HepG2 (cell line): Measurements from ENCODE around the gene MAPK12. TPM values are rescaled to one million over a fixed set of nuclear protein-coding genes. Genes with fewer than 3 reads are reported as not detected.
A peak's percentile ranks its signal among the peaks of the same experiment; 100 is the strongest.

ENCODE experiments used
- ATAC-seq: fragments of 200-7000 bp; cut with Tn5 transposase; 3 replicates; pipeline ENCODE4 v1.9.1; 2020; ENCODE audit warnings: mild to moderate bottlenecking, moderate library complexity
- Bru-seq: library from RNA; stranded (reverse); fragments of 400-500 nt; gene quantifications from one replicate; lab custom pipeline; 2021; lab: Mats Ljungman, UMichigan
- BruChase-seq, 2 experiments: library from RNA; stranded (reverse); fragments of 400-500 nt; gene quantifications; one replicate each; lab custom pipeline; 2021; lab: Mats Ljungman, UMichigan
- BruUV-seq: library from RNA; stranded (reverse); fragments of 400-500 nt; replicated peaks from 2 replicates; lab custom pipeline; 2021; lab: Mats Ljungman, UMichigan
- CTCF ChIA-PET: fragments of 300-600 bp; formaldehyde crosslinking; extraction: SDS; loops from one replicate; lab custom pipeline; 2021; ENCODE audit warnings: low total read pairs, inconsistent platforms, low intra/inter-chr PET ratio; lab: Yijun Ruan, JAX
- POLR2A ChIA-PET: fragments of 350-600 bp; sonication (Branson Sonifier 250); formaldehyde crosslinking; loops from one replicate; lab custom pipeline; 2020; ENCODE audit warnings: antibody characterized with exemption, inconsistent platforms; lab: Yijun Ruan, JAX
- DNase-seq: peaks from one replicate; pipeline ENCODE4 v3.0.0-alpha.2; 2015; ENCODE audit warnings: low spot score
- FAIRE-seq: peaks from 3 replicates; lab custom pipeline; 2011; peaks lifted over from hg19 to GRCh38; lab: Jason Lieb, UNC
- H2AFZ ChIP-seq: one replicate; pipeline ENCODE4 v1.6.1; 2011; ENCODE audit warnings: low read length, inconsistent platforms
- H3K27ac ChIP-seq: fragments of 300-600 bp; 3 replicates; pipeline ENCODE4 v1.8.0; 2011; ENCODE audit warnings: mixed run types, mild to moderate bottlenecking, mixed read lengths, low read length, inconsistent platforms; ENCODE audit not compliant: insufficient read depth; ENCODE audit errors: extremely low read length
- H3K27me3 ChIP-seq, 2 experiments: fragments of 200-600 bp in 1 of 2; 2 replicates in 1 of 2; 3 replicates in 1 of 2; pipeline versions ENCODE4 v1.6.0 to v1.8.0; 2011; ENCODE audit warnings: low read length in 2 of 2, mild to moderate bottlenecking in 2 of 2, moderate library complexity in 2 of 2, inconsistent platforms in 1 of 2; ENCODE audit not compliant: insufficient read depth in 2 of 2, control insufficient read depth in 1 of 2
- H3K36me3 ChIP-seq, 2 experiments: fragments of 200-600 bp in 1 of 2; replicated peaks in 1 of 2; 2 replicates in 1 of 2; 3 replicates in 1 of 2; pipeline versions ENCODE4 v1.5.1 to v1.8.0; 2011; ENCODE audit warnings: low read length in 2 of 2, inconsistent platforms in 1 of 2; ENCODE audit not compliant: insufficient read depth in 2 of 2, control insufficient read depth in 1 of 2
- H3K4me1 ChIP-seq: 2 replicates; pipeline ENCODE4 v1.5.1; 2012; ENCODE audit warnings: low read length, inconsistent platforms; ENCODE audit not compliant: insufficient read depth
- H3K4me2 ChIP-seq: 2 replicates; pipeline ENCODE4 v1.6.0; 2011; ENCODE audit warnings: low read depth, low read length, inconsistent platforms
- H3K4me3 ChIP-seq, 3 experiments: fragments of 200-600 bp in 1 of 3; sonication (generic), shearing (Covaris generic) in 1 of 3; replicated peaks in 1 of 3; 2 replicates each; pipeline ENCODE4 v1.5.1; 2011 to 2016; ENCODE audit warnings: low read length in 3 of 3, inconsistent platforms in 2 of 3, low read depth in 2 of 3, mild to moderate bottlenecking in 2 of 3, control low read depth in 1 of 3, mixed read lengths in 1 of 3; ENCODE audit not compliant: insufficient read depth in 1 of 3
- H3K79me2 ChIP-seq: one replicate; pipeline ENCODE4 v1.6.1; 2011; ENCODE audit warnings: low read length, inconsistent platforms; ENCODE audit not compliant: insufficient read depth
- H3K9ac ChIP-seq: 2 replicates; pipeline ENCODE4 v1.6.0; 2011; ENCODE audit warnings: mild to moderate bottlenecking, low read depth, low read length, inconsistent platforms; ENCODE audit not compliant: insufficient read depth
- H3K9me3 ChIP-seq: 2 replicates; pipeline ENCODE4 v1.5.1; 2012; ENCODE audit warnings: mild to moderate bottlenecking, low read length
- H4K20me1 ChIP-seq: 2 replicates; pipeline ENCODE4 v1.6.0; 2011; ENCODE audit warnings: inconsistent platforms, mild to moderate bottlenecking, low read length, moderate library complexity; ENCODE audit not compliant: insufficient read depth
- GMEB1 ChIP-seq: sonication (generic); formaldehyde crosslinking; IDR thresholded peaks from 2 replicates; pipeline ENCODE4 v1.5.1; 2020; ENCODE audit warnings: missing genetic modification reagents, mild to moderate bottlenecking, borderline replicate concordance
- KIAA2018 ChIP-seq: sonication (generic); formaldehyde crosslinking; IDR thresholded peaks from 2 replicates; pipeline ENCODE4 v1.5.0; 2020; ENCODE audit warnings: mild to moderate bottlenecking, missing genetic modification reagents, borderline replicate concordance
- WGBS: methylation state at CpG from one replicate; pipeline ENCODE4 v1.1.6; 2017; ENCODE audit warnings: low lambda C conversion rate; 5-methylcytosine and 5-hydroxymethylcytosine counted together
- in situ Hi-C: cut with HindIII; loops from 2 replicates; pipeline ENCODE4 v1.10.0; 2017; ENCODE audit warnings: low pct_unique_long_range_greater_than_20kb; ENCODE audit not compliant: extremely low pct_ligation_motif_present
- intact Hi-C: fragments of 100-400 bp; cut with micrococcal nuclease; formaldehyde crosslinking; loops from one replicate; pipeline ENCODE4 v1.10.0; 2022; ENCODE audit not compliant: unreplicated experiment
- long read RNA-seq, 2 experiments: library from RNA in 1 of 2; library from polyadenylated mRNA in 1 of 2; stranded (forward) in 1 of 2; unstranded in 1 of 2; transcript quantifications; one replicate each; pipeline ENCODE4 v2.0.0, GENCODE V29; 2019 to 2022
- polyA minus RNA-seq, 3 experiments: library from RNA; depleted of rRNA, polyadenylated mRNA; stranded (reverse); fragments of >200 nt; gene quantifications; 2 replicates each; pipeline ENCODE4 v1.2.3, GENCODE V29; 2011; ENCODE audit warnings: low replicate concordance in 1 of 3
- polyA plus RNA-seq, 8 experiments: library from polyadenylated mRNA; depleted of rRNA in 3 of 8; stranded (reverse) in 7 of 8; unstranded in 1 of 8; fragments of >200 nt; fragmentation: Illumina TruSeq in 4 of 8; extraction: Trizol in 4 of 8; gene quantifications; 2 replicates each; pipeline versions ENCODE4 v1.2.1 to v1.2.3, GENCODE V29; 2011 to 2016; ENCODE audit warnings: low read depth in 4 of 8, missing spikeins in 1 of 8, mixed read lengths in 1 of 8; ENCODE audit not compliant: insufficient read depth in 1 of 8
- total RNA-seq, 5 experiments: library from RNA; depleted of rRNA; stranded (reverse); fragments of >200 nt; fragmentation: Illumina TruSeq; extraction: Trizol; gene quantifications; 2 replicates each; pipeline ENCODE4 v1.2.3, GENCODE V29; 2016; ENCODE audit warnings: low read depth in 1 of 5

The MAPK12 gene
- total RNA-seq (2016; rRNA removed; fragmentation: Illumina TruSeq; extraction: Trizol) (15.0 and 23.3 TPM in 2 replicates), polyA plus RNA-seq (2011; rRNA removed) (22.2 and 22.8 TPM in 2 replicates), polyA minus RNA-seq (2011; rRNA and poly(A)+ RNA removed; ENCODE audit: low replicate concordance) (16.5 and 18.7 TPM in 2 replicates), Bru-seq, nascent RNA (percentile 47 among the genes with signal in this experiment), BruChase-seq, experiment 1, labeled RNA remaining after a 6-hour chase (percentile 69 among the genes with signal in this experiment), BruChase-seq, experiment 2, labeled RNA remaining after a 2-hour chase (percentile 58 among the genes with signal in this experiment)
- total RNA-seq (2016; cell fraction: cytosol; rRNA removed; fragmentation: Illumina TruSeq; extraction: Trizol; ENCODE audit: low read depth), result 25.0 and 26.8 TPM in 2 replicates
- total RNA-seq (2016; cell fraction: insoluble cytoplasmic fraction; rRNA removed; fragmentation: Illumina TruSeq; extraction: Trizol), result 15.4 and 25.6 TPM in 2 replicates
- total RNA-seq (2016; cell fraction: membrane; rRNA removed; fragmentation: Illumina TruSeq; extraction: Trizol), result 43.0 and 45.2 TPM in 2 replicates
- 20.3 and 23.6 TPM in 2 replicates for total RNA-seq (2016; cell fraction: nucleus; rRNA removed; fragmentation: Illumina TruSeq; extraction: Trizol)
- polyA plus RNA-seq (2011; cell fraction: cytosol; rRNA removed), result 12.9 and 20.7 TPM in 2 replicates
- polyA plus RNA-seq (2011; cell fraction: nucleus; rRNA removed), result 115 and 151 TPM in 2 replicates
- 6.9 and 10.9 TPM in 2 replicates for polyA plus RNA-seq (2012)
- 27.8 and 28.1 TPM in 2 replicates for polyA plus RNA-seq (2016; cell fraction: cytosol; fragmentation: Illumina TruSeq; extraction: Trizol; ENCODE audit: low read depth)
- 14.6 and 16.4 TPM in 2 replicates for polyA plus RNA-seq (2016; cell fraction: insoluble cytoplasmic fraction; fragmentation: Illumina TruSeq; extraction: Trizol; ENCODE audit: low read depth)
- 37.0 and 38.8 TPM in 2 replicates for polyA plus RNA-seq (2016; cell fraction: membrane; fragmentation: Illumina TruSeq; extraction: Trizol; ENCODE audit: low read depth)
- 56.9 and 60.1 TPM in 2 replicates for polyA plus RNA-seq (2016; cell fraction: nucleus; fragmentation: Illumina TruSeq; extraction: Trizol; ENCODE audit: insufficient read depth, low read depth)
- 5.1 and 9.2 TPM in 2 replicates for polyA minus RNA-seq (2011; cell fraction: cytosol; rRNA and poly(A)+ RNA removed)
- polyA minus RNA-seq (2011; cell fraction: nucleus; rRNA and poly(A)+ RNA removed), result 25.6 and 25.8 TPM in 2 replicates
- long read RNA-seq, experiment 1, partial matches to known transcripts, result 5 of 7 reads
- long read RNA-seq, experiment 1, other reads (novel, unspliced or antisense), result 1 of 7 reads
- long read RNA-seq, experiment 2, transcript MAPK12-201 (12 exons, 1,918 nt), result major isoform, 17 of 56 reads
- long read RNA-seq, experiment 2, partial matches to known transcripts, result 16 of 56 reads
- long read RNA-seq, experiment 2, other reads (novel, unspliced or antisense), result 23 of 56 reads

GRCh38 chr22:50261615-50262459 lies at the start of gene MAPK12:
TSS of gene MAPK12 (minus strand) at chr22:50261683. CDS start at chr22:50261509, 174 bp downstream.
- ATAC-seq, result 0 out of 3 replicates have a peak, but pooled peaks have one; percentile 2
- POLR2A ChIA-PET, result interaction anchor here (0.8 to 2.4 kb wide), 11 partner anchors 9 to 284 kb away, joined by 3 to 10 read pairs (median 5); partner anchors contain the start of genes HDAC10, KLHDC7B, PLXNB2 and TUBGCP6
- Histone ChIP-seq H3K27ac (no peak within 1 kb of the TSS), H3K9ac (peak within 1 kb of the TSS; percentile 61), H3K4me2 (peak within 1 kb of the TSS; percentile 80), H3K27me3 (peaks cover 10 to 36% of the 10 kb centered on the region in 2 experiments; a peak in 4 of 5 replicates), H3K4me3 (peak within 1 kb of the TSS; percentile 54 to 74 (median 71); a peak in 5 of 6 replicates), H3K36me3 (no peaks in the 10 kb centered on the region), H3K9me3 (no peaks in the 10 kb centered on the region), H3K4me1 (peaks cover 43% of the 10 kb centered on the region), H4K20me1 (no peaks in the 10 kb centered on the region), H3K79me2 (no peaks in the 10 kb centered on the region), H2AFZ (no peak within 1 kb of the TSS)
- CTCF ChIA-PET, result no interaction called here
- DNase-seq, result no peak
- WGBS, result 23% methylated on average over 4 of the region's 61 CpGs
- intact Hi-C loops (no loop called here), in situ Hi-C loops (no loop called here)
- no peak for FAIRE-seq
- BruUV-seq, result no TSS peak
- no peak for TF ChIP-seq KIAA2018 (CRISPR knock-in tag)
- TF ChIP-seq GMEB1 (CRISPR knock-in tag), result no peak
